H7 (cell line): Measurements from ENCODE around the gene UTP11. TPM values are rescaled to one million over a fixed set of nuclear protein-coding genes. Genes with fewer than 3 reads are reported as not detected.

Experiments
- DNase-seq: peaks from one replicate; pipeline ENCODE4 v3.0.0; 2012
- H3K27me3 ChIP-seq: 2 replicates; pipeline ENCODE4 v1.6.0; 2011; ENCODE audit warnings: mild to moderate bottlenecking, low read length; ENCODE audit not compliant: control insufficient read depth, insufficient read depth
- H3K36me3 ChIP-seq: replicated peaks from 2 replicates; pipeline ENCODE4 v1.5.1; 2011; ENCODE audit warnings: low read length; ENCODE audit not compliant: control insufficient read depth, insufficient read depth
- H3K4me3 ChIP-seq: 2 replicates; pipeline ENCODE4 v1.5.1; 2011; ENCODE audit warnings: low read depth, mild to moderate bottlenecking, control low read depth, low read length, moderate library complexity; ENCODE audit not compliant: insufficient read depth
- total RNA-seq: library from RNA; depleted of rRNA; stranded (reverse); fragments of >200 nt; shearing (Covaris generic); gene quantifications from 2 replicates; pipeline ENCODE4 v1.2.3, GENCODE V29; 2014; rRNA removed

Gene UTP11
- total RNA-seq, 1 experiment from 2014 or later = 70.5 TPM

- Histone ChIP-seq H3K4me3 (no peak overlapping the region), H3K36me3 (no peaks in the 10 kb centered on the region), H3K27me3 (no peaks in the 10 kb centered on the region; the same call in 1 of the 2 replicates)
- no peak for DNase-seq
These were observed 61.8 kb downstream of the UTP11 start for GRCh38 chr1:38074302-38074677.

Other genes with a start within 250 kb of the UTP11 start
- 0.15 and 0.21 TPM in 2 replicates for gene EPHA10, start 247.6 kb upstream of the UTP11 start, total RNA-seq
- gene MANEAL, start 218.9 kb upstream of the UTP11 start, total RNA-seq = 9.9 and 11.6 TPM in 2 replicates
- gene C1orf122, start 204.9 kb upstream of the UTP11 start, total RNA-seq = 70.5 and 94.7 TPM in 2 replicates
- 54.3 and 61.8 TPM in 2 replicates for gene YRDC, start 204.5 kb upstream of the UTP11 start, total RNA-seq
- 2.7 and 2.9 TPM in 2 replicates for gene MTF1, start 153.1 kb upstream of the UTP11 start, total RNA-seq
- gene INPP5B, start 65.7 kb upstream of the UTP11 start, total RNA-seq = 34.3 and 35.7 TPM in 2 replicates
- 181 and 196 TPM in 2 replicates for gene SF3A3, start 22.7 kb upstream of the UTP11 start, total RNA-seq
- 51.5 and 54.8 TPM in 2 replicates for gene FHL3, start 7.2 kb upstream of the UTP11 start, total RNA-seq
- 2.9 and 4.8 TPM in 2 replicates for gene POU3F1, start 34.1 kb downstream of the UTP11 start, total RNA-seq